HepG2 (cell line): Measurements from ENCODE around the gene TMIGD3. TPM values are rescaled to one million over a fixed set of nuclear protein-coding genes. Genes with fewer than 3 reads are reported as not detected.
A peak's percentile ranks its signal among the peaks of the same experiment; 100 is the strongest.

Experiments
- BHLHE40 ChIP-seq: IDR thresholded peaks from 2 replicates; pipeline ENCODE4 v1.6.1; 2011; ENCODE audit warnings: low read length, improper control_type of control experiment
- FOXO1 ChIP-seq: sonication (generic); formaldehyde crosslinking; IDR thresholded peaks from 2 replicates; pipeline ENCODE4 v1.4.0; 2020; ENCODE audit warnings: missing genetic modification reagents
- FOXO4 ChIP-seq: sonication (generic); formaldehyde crosslinking; conservative IDR thresholded peaks from 2 replicates; pipeline ENCODE4 v1.8.1; 2023; ENCODE audit warnings: missing genetic modification reagents
- HMG20A ChIP-seq: IDR thresholded peaks from 2 replicates; pipeline ENCODE4 v1.6.1; 2016; ENCODE audit warnings: borderline replicate concordance
- MIER3 ChIP-seq: IDR thresholded peaks from 2 replicates; pipeline ENCODE4 v1.6.1; 2016; ENCODE audit warnings: missing compliant biosample characterization, borderline replicate concordance
- PRDM15 ChIP-seq: sonication (generic); formaldehyde crosslinking; IDR thresholded peaks from 2 replicates; pipeline ENCODE4 v1.4.0; 2020; ENCODE audit warnings: missing genetic modification reagents
- RARA ChIP-seq: IDR thresholded peaks from 2 replicates; pipeline ENCODE4 v1.6.1; 2016; ENCODE audit warnings: missing genetic modification reagents, missing compliant biosample characterization
- RFX5 ChIP-seq: IDR thresholded peaks from 2 replicates; pipeline ENCODE4 v1.6.1; 2011; ENCODE audit warnings: low read depth, low read length, improper control_type of control experiment
- SNAI1 ChIP-seq: sonication (generic); formaldehyde crosslinking; IDR thresholded peaks from 2 replicates; pipeline ENCODE4 v1.5.0; 2020; ENCODE audit warnings: mild to moderate bottlenecking, missing genetic modification reagents, borderline replicate concordance
- SOX5 ChIP-seq: IDR thresholded peaks from 2 replicates; pipeline ENCODE4 v1.6.1; 2016; ENCODE audit warnings: borderline replicate concordance
- ZFP62 ChIP-seq: sonication (generic); formaldehyde crosslinking; IDR thresholded peaks from 2 replicates; pipeline ENCODE4 v1.4.0; 2020; ENCODE audit warnings: missing genetic modification reagents
- ZKSCAN5 ChIP-seq: sonication (generic); formaldehyde crosslinking; IDR thresholded peaks from 2 replicates; pipeline ENCODE4 v1.5.1; 2020; ENCODE audit warnings: mild to moderate bottlenecking, missing genetic modification reagents
- ZMYM4 ChIP-seq: sonication (generic); formaldehyde crosslinking; IDR thresholded peaks from 2 replicates; pipeline ENCODE4 v1.8.1; 2023; ENCODE audit warnings: mild to moderate bottlenecking, missing genetic modification reagents
- ZNF614 ChIP-seq: IDR thresholded peaks from 2 replicates; pipeline ENCODE4 v1.6.1; 2018; ENCODE audit warnings: missing biosample characterization, missing genetic modification reagents, inconsistent platforms, borderline replicate concordance
- ZNF619 ChIP-seq: sonication (generic); formaldehyde crosslinking; IDR thresholded peaks from 2 replicates; pipeline ENCODE4 v1.4.0; 2020; ENCODE audit warnings: mild to moderate bottlenecking, missing genetic modification reagents
- ZNF710 ChIP-seq: sonication (generic); formaldehyde crosslinking; IDR thresholded peaks from 2 replicates; pipeline ENCODE4 v1.5.0; 2020; ENCODE audit warnings: mild to moderate bottlenecking, missing genetic modification reagents, borderline replicate concordance
- polyA plus RNA-seq, 8 experiments: library from polyadenylated mRNA; depleted of rRNA in 3 of 8; stranded (reverse) in 7 of 8; unstranded in 1 of 8; fragments of >200 nt; fragmentation: Illumina TruSeq in 4 of 8; extraction: Trizol in 4 of 8; gene quantifications; 2 replicates each; pipeline versions ENCODE4 v1.2.1 to v1.2.3, GENCODE V29; 2011 to 2016; ENCODE audit warnings: low read depth in 4 of 8, missing spikeins in 1 of 8, mixed read lengths in 1 of 8; ENCODE audit not compliant: insufficient read depth in 1 of 8
- total RNA-seq, 5 experiments: library from RNA; depleted of rRNA; stranded (reverse); fragments of >200 nt; fragmentation: Illumina TruSeq; extraction: Trizol; gene quantifications; 2 replicates each; pipeline ENCODE4 v1.2.3, GENCODE V29; 2016; ENCODE audit warnings: low read depth in 1 of 5
- TF ChIP-seq, protein P1 (sequence below): sonication (generic); formaldehyde crosslinking; IDR thresholded peaks from 2 replicates; pipeline ENCODE4 v1.4.0; 2020; ENCODE audit warnings: mild to moderate bottlenecking, missing genetic modification reagents, borderline replicate concordance
- TF ChIP-seq, protein P2 (sequence below): sonication (generic); formaldehyde crosslinking; IDR thresholded peaks from 2 replicates; pipeline ENCODE4 v1.8.0; 2022; ENCODE audit warnings: mild to moderate bottlenecking, missing genetic modification reagents

TMIGD3 gene
- total and polyA plus RNA-seq, 2 of the 13 experiments (the other 11 are each of a cell fraction or from before 2014, with no cell fraction given) = not detected

DNA sequence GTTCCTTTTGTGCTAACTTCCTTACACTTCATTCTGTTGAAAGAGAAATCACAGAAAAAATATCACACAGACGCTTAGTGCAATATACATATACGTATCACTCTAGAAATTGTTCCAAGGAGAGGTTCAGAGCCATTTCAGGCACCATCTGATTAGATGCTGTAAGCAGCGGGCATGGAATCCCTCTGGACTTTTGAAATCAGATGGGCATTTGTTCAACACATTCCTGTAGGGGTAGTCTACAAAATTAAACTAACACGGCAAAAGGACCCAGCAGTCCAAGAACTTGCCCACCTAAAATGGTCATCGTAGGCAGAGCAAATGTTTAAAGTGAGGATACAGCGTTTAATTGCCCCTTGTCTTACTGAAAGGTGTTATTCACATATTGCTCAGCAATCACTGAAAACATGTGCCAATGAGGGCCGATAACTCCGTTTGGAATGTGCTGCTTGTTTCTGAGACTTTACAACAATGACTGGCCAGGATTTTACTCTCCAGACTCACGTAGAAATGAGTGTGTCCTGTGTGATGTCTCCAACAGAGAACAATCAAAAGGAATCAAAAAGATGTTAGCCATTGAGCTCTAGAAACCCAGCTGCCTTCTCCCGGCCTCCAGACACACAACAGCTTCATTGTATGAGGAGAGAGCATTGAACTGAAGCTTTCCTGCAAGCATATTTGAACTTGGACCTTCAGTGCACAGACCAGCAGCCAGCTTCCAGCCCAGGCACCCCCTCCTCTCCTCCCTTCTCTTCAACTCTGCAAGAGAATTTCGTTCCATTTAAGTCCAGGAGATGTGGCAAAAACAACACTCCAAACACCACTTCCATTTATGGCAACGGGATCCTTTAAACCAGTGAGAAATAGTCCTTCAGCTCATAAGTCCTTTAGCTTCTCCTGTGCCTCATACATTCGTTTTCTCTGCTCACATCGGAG is 32.1 kb upstream of the TMIGD3 start (continued):
- TF ChIP-seq, protein P1, sequence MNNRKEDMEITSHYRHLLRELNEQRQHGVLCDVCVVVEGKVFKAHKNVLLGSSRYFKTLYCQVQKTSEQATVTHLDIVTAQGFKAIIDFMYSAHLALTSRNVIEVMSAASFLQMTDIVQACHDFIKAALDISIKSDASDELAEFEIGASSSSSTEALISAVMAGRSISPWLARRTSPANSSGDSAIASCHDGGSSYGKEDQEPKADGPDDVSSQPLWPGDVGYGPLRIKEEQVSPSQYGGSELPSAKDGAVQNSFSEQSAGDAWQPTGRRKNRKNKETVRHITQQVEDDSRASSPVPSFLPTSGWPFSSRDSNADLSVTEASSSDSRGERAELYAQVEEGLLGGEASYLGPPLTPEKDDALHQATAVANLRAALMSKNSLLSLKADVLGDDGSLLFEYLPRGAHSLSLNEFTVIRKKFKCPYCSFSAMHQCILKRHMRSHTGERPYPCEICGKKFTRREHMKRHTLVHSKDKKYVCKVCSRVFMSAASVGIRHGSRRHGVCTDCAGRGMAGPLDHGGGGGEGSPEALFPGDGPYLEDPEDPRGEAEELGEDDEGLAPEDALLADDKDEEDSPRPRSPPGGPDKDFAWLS (CRISPR knock-in tag) = no peak
- TF ChIP-seq HMG20A (peak; percentile 42; the same call in 1 of the 2 replicates), RFX5 (no peak), RARA (CRISPR knock-in tag) (peak; percentile 82), SOX5 (peak; percentile 78), SNAI1 (CRISPR knock-in tag) (no peak), FOXO1 (peak; percentile 70), ZKSCAN5 (CRISPR knock-in tag) (peak; percentile 58; the same call in 1 of the 2 replicates), MIER3 (CRISPR knock-in tag) (peak; percentile 50; the same call in 1 of the 2 replicates), ZFP62 (CRISPR knock-in tag) (no peak), PRDM15 (no peak), ZNF710 (CRISPR knock-in tag) (peak; percentile 79; the same call in 1 of the 2 replicates), ZNF614 (peak; percentile 87), ZNF619 (CRISPR knock-in tag) (no peak), ZMYM4 (peak; percentile 83), FOXO4 (no peak), BHLHE40 (0 out of 2 replicates have a peak, but pooled peaks have one; percentile 28)
- TF ChIP-seq, protein P2, sequence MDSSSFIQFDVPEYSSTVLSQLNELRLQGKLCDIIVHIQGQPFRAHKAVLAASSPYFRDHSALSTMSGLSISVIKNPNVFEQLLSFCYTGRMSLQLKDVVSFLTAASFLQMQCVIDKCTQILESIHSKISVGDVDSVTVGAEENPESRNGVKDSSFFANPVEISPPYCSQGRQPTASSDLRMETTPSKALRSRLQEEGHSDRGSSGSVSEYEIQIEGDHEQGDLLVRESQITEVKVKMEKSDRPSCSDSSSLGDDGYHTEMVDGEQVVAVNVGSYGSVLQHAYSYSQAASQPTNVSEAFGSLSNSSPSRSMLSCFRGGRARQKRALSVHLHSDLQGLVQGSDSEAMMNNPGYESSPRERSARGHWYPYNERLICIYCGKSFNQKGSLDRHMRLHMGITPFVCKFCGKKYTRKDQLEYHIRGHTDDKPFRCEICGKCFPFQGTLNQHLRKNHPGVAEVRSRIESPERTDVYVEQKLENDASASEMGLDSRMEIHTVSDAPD (CRISPR knock-in tag) = 0 out of 2 replicates have a peak, but pooled peaks have one; percentile 42
